ENCODE data around the gene THAP10. TPM values are rescaled to one million over a fixed set of nuclear protein-coding genes. Genes with fewer than 3 reads are reported as not detected.

THAP10 gene
- total and polyA plus RNA-seq, 5 donors, result 1.8 to 4.9 (median 4.1) TPM

DNA sequence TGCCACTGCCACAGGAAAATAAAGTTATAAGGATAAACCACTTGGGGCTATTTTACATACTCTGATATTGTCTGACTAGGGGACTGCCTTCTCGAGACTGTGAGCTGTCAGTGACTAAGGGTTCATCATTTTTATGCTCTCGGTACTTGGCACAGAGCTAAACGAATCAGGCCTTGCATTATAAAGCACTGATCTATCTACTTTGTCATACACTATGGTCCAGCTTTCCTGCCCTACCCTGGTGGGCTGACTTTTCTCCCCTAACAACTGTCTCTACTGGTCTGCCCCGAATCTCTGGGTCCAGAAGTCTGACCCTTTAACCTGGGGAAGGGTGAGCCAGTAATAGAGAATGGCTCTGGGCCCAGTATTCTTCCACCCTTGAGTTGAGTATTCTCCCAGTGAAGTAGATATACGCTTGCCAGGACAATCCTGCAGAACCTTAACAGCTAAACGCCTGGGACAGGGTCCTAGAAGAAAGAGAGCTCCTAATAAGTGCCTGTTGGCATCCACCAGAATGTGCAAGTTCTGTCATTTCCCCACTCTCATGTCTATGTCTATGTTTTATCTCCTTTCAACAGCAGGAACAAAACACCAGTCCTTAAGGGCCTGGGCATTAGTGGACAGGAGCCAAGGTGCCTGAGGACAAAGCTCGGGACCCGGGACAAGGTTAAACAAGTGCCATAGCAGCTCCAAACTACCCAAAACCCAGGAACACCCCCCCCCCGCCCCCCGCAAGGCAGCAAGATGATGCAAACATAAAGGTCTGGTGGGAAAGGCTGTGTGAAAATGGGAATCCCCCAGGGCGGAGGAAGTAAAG lies 39.5 kb downstream of the THAP10 start:
- peaks cover 9% of the 10 kb centered on the region for H3K4me1 ChIP-seq (ENCODE audit: control insufficient read depth, insufficient read depth, low read length)
- intact Hi-C loops (cut with DNase I), result no loop called here
- peak overlapping the region; percentile 83 for H3K4me3 ChIP-seq (ENCODE audit: low read length)
- no peaks in the 10 kb centered on the region for H3K27me3 ChIP-seq (ENCODE audit: control insufficient read depth, insufficient read depth)
- DNase-seq, result peak in 2 of 3 donors; percentile 57 to 73
- 35% methylated on average over 11 of the region's 11 CpGs for WGBS
- H3K27ac ChIP-seq (ENCODE audit: low read length), result peak overlapping the region; percentile 82
- ATAC-seq, result peak in 1 of 2 donors; percentile 9
- no peaks in the 10 kb centered on the region for H3K9me3 ChIP-seq (ENCODE audit: control insufficient read depth, low read length)

DNA sequence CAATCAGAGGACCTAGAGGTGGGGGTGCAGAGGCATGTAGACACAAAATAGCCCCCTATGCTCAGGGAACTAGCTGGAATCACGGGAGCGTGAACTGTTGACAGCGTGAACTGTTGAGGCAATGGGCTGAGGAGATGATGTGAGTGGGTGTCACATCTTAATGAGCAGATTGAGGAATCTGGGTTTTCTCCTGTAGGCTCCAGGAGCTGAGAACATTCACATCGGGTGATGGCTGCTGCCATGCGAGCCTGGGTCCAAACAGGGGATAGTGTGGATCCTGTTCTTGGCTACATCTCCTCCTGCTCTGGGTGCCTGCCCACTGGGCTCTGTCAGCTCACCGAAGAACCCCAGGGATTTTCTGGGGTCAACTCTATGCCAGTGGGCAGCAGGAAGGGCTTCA lies 40.3 kb downstream of the THAP10 start:
- H3K9me3 ChIP-seq (ENCODE audit: control insufficient read depth, low read length), result no peaks in the 10 kb centered on the region
- H3K4me3 ChIP-seq (ENCODE audit: low read length), result peak overlapping the region; percentile 83
- peaks cover 9% of the 10 kb centered on the region for H3K4me1 ChIP-seq (ENCODE audit: control insufficient read depth, insufficient read depth, low read length)
- DNase-seq (peak in 2 of 3 donors; percentile 60 to 61), ATAC-seq (no peak)
- 79% methylated on average over 6 of the region's 6 CpGs for WGBS
- H3K27me3 ChIP-seq (ENCODE audit: control insufficient read depth, insufficient read depth), result no peaks in the 10 kb centered on the region
- intact Hi-C loops (cut with DNase I), result no loop called here
- peak overlapping the region; percentile 82 for H3K27ac ChIP-seq (ENCODE audit: low read length)

DNA sequence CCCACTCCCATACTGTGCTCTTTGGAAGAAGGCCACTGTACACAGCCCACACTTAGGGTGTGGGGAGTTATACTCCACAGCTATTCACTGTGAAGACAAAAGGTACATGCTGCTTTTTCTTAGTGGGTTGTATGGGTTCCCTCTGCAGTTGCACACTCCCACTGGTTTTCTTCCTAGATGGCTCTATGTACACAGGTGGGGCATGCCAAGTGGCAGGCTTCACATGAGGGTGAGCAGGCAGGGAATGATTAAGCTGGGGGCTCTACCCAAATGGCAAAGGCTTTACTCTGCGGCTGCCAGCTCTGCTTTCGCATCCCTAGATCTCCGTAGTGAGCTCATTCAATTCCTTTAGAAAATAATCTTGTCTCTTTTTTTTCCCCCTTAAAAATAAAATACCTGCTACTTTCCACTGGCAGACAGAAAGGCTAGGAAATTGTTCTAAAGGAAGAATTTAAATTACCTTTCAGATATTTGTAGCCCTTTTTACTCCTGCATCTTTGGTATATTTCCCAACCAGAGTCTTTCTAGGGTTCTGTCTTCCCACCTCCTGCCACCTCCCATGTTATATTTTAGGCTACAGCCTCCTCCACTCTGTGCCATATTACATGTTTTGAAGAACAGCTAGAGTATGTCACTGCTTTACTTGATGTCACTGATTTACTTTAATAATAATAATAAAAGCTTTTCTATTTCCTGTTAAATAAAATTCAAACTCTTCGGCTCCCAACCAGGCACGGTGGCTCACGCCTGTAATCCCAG lies 46.5 kb downstream of the THAP10 start:
- no peak for DNase-seq
- H3K4me1 ChIP-seq (ENCODE audit: control insufficient read depth, insufficient read depth, low read length), result peaks cover 2% of the 10 kb centered on the region
- H3K27ac ChIP-seq (ENCODE audit: low read length), result no peak overlapping the region
- H3K4me3 ChIP-seq (ENCODE audit: low read length), result no peak overlapping the region
- no peaks in the 10 kb centered on the region for H3K9me3 ChIP-seq (ENCODE audit: control insufficient read depth, low read length)
- no peak for ATAC-seq
- no peaks in the 10 kb centered on the region for H3K27me3 ChIP-seq (ENCODE audit: control insufficient read depth, insufficient read depth)
- WGBS, result 94% methylated on average over 6 of the region's 6 CpGs
- intact Hi-C loops (cut with DNase I), result no loop called here

DNA sequence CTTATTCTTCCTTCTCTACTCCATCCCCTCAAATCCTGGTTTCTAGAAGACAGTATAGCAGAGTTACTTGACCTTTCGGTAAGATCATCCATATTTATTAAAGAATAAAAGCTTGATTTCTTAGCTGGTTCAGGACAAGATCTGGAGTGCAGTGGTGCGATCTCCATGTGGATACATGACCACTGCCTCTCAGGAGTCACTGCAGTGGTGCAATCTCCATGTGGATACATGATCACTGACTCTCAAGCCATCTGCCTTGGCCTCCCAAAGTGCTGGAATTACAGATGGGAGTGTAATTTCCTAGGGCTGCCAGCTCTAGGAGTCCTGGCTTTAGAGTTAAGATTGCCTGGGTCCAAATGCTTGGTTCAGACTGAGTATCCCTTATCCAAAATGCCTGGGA lies 54.8 kb downstream of the THAP10 start:
- Histone ChIP-seq H3K27me3 (ENCODE audit: control insufficient read depth, insufficient read depth) (no peaks in the 10 kb centered on the region), H3K4me3 (ENCODE audit: low read length) (no peak overlapping the region), H3K27ac (ENCODE audit: low read length) (no peak overlapping the region), H3K4me1 (ENCODE audit: control insufficient read depth, insufficient read depth, low read length) (peaks cover 8% of the 10 kb centered on the region), H3K9me3 (ENCODE audit: control insufficient read depth, low read length) (no peaks in the 10 kb centered on the region)
- 98% methylated on average over 2 of the region's 2 CpGs for WGBS
- no peak for ATAC-seq
- intact Hi-C loops (cut with DNase I), result no loop called here
- DNase-seq, result no peak

DNA sequence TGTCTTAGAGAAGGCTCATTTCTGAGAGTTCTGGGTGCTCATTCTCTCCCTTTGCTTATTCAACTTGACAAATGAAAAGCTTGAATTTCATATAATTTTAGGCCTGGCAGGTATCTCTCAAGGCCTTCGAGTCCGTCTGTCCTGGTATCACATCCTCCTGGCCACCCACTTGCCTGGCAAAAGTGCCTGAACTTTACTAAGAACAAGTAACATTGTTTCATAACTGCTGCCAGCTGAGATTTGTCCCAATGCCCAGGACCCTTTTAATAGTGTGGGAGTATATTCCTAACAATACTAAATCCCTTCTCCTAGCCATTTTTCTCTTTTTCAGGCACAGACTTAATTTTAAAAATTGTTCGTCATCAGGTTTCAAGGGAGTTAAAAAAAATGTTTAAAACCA lies 56.4 kb downstream of the THAP10 start:
- H3K27me3 ChIP-seq (ENCODE audit: control insufficient read depth, insufficient read depth), result no peaks in the 10 kb centered on the region
- ATAC-seq (peak; percentile 13 to 33), DNase-seq (peak in 1 of 3 donors; percentile 81)
- no peaks in the 10 kb centered on the region for H3K9me3 ChIP-seq (ENCODE audit: control insufficient read depth, low read length)
- WGBS, result 63% methylated on average over 3 of the region's 3 CpGs
- peaks cover 8% of the 10 kb centered on the region for H3K4me1 ChIP-seq (ENCODE audit: control insufficient read depth, insufficient read depth, low read length)
- intact Hi-C loops (cut with DNase I), result no loop called here
- H3K27ac ChIP-seq (ENCODE audit: low read length), result peak overlapping the region; percentile 86
- H3K4me3 ChIP-seq (ENCODE audit: low read length), result no peak overlapping the region

DNA sequence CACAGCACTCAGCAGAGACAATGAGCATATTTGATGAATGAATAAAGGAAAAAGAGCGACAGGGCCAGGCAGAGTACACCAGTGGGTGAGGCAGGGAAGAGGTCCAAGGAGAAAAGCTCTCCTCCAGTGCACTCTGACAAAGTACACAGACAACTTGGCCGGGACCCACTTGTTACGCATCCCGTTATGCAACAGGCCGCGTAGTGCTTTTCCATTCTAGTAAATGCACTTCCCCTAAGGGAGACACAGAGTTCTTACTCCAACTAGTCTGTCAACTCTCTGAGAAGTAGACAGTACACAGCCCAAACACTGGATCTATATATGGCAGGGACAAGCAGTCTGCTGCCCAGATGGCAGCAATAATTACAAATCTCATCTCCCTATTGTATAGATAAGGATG lies 56.8 kb downstream of the THAP10 start:
- WGBS, result 69% methylated on average over 6 of the region's 6 CpGs
- H3K27me3 ChIP-seq (ENCODE audit: control insufficient read depth, insufficient read depth), result no peaks in the 10 kb centered on the region
- H3K4me3 ChIP-seq (ENCODE audit: low read length), result no peak overlapping the region
- DNase-seq, result peak; percentile 89 to 97 (median 90)
- H3K27ac ChIP-seq (ENCODE audit: low read length), result peak overlapping the region; percentile 86
- ATAC-seq, result peak; percentile 89 to 93
- peaks cover 8% of the 10 kb centered on the region for H3K4me1 ChIP-seq (ENCODE audit: control insufficient read depth, insufficient read depth, low read length)
- intact Hi-C loops (cut with DNase I), result no loop called here
- no peaks in the 10 kb centered on the region for H3K9me3 ChIP-seq (ENCODE audit: control insufficient read depth, low read length)

DNA sequence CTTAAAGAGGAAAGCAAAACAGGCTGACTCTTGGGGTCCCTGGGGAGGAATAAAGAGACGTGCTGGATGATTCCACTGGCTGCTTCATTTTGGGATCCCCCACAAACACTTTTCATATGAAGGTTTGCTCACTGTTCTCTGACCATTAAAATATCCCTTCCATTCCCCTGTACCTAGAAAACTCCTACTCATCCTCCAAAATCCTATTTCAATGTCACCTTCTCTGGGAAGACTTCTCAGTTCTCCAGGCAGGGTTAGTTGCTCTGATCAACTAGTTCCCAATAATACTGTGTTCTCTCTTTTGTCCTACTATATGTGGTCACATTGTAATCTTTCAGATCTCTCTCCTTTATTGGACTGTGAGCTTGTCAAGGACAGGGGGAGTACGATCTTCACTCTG lies 57.2 kb downstream of the THAP10 start:
- Histone ChIP-seq H3K27ac (ENCODE audit: low read length) (no peak overlapping the region), H3K9me3 (ENCODE audit: control insufficient read depth, low read length) (no peaks in the 10 kb centered on the region), H3K4me1 (ENCODE audit: control insufficient read depth, insufficient read depth, low read length) (peaks cover 8% of the 10 kb centered on the region), H3K27me3 (ENCODE audit: control insufficient read depth, insufficient read depth) (no peaks in the 10 kb centered on the region), H3K4me3 (ENCODE audit: low read length) (no peak overlapping the region)
- intact Hi-C loops (cut with DNase I), result no loop called here
- WGBS, result 75% methylated on average over 2 of the region's 2 CpGs
- DNase-seq, result no peak
- ATAC-seq, result no peak

DNA sequence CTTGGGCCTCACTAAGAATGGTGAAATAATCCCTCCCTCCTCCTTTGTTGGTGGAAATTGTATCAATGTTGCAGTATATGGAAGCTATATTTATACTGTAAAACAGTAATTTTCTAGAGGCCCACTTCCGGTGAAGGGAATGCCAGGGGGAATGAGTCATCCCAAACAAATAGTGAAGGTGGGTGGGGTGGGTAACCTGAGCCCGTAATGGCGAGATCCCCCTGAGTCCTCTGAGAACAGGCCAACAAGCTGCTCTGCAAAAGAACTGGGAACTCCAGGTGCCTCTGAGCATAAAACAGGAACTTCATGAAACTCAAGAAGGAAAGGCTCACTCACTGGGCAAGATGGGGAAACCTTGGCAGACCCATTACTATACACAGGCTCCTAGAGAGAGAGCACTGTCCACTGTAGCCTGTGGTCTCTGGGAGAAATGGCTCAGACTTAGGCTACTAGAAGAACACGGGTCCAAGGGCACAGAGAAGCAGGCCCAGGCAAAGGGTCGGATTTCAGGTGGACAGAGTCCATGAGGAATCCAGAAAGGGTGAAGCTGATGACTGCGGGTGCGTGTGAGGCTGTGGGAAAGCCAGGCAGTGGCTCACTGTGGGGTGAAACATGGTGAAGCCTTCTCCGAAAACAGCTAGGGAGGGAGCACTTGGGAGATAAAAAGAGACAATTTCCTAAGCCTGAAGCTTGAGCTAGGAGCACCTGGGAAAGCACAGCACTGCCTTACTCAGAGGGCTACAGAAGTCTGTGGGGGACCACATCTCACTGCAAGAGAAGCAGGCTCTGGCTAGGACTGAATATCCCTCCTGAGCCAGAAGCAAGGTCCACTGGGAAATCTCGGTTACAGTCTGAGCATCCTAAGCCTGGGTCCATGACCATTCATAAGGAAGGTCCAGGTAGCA lies 58.1 kb downstream of the THAP10 start:
- H3K27me3 ChIP-seq (ENCODE audit: control insufficient read depth, insufficient read depth), result no peaks in the 10 kb centered on the region
- intact Hi-C loops (cut with DNase I), result no loop called here
- H3K9me3 ChIP-seq (ENCODE audit: control insufficient read depth, low read length), result no peaks in the 10 kb centered on the region
- H3K4me3 ChIP-seq (ENCODE audit: low read length), result no peak overlapping the region
- 69% methylated on average over 9 of the region's 9 CpGs for WGBS
- H3K27ac ChIP-seq (ENCODE audit: low read length), result peak overlapping the region; percentile 9
- DNase-seq, result no peak
- ATAC-seq, result no peak
- H3K4me1 ChIP-seq (ENCODE audit: control insufficient read depth, insufficient read depth, low read length), result peaks cover 8% of the 10 kb centered on the region

DNA sequence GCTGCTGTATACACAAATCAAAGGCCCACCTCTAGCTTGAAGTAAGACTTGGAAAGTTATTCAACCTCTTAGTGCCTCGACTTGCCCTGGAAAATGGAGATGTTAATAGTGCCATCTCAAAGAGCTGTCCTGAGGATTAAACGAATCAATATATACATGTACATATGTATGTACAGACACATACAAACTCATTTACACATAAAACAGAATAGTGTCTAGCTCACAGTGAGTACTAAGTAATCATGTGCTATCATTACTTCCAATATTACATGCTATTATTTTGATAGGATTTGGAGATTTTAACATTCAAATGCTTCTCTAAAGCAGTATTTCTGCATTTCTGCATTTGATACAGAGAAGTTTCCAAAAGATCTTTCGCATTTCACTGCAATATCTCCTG lies 58.8 kb downstream of the THAP10 start:
- intact Hi-C loops (cut with DNase I), result no loop called here
- Histone ChIP-seq H3K27ac (ENCODE audit: low read length) (no peak overlapping the region), H3K9me3 (ENCODE audit: control insufficient read depth, low read length) (no peaks in the 10 kb centered on the region), H3K27me3 (ENCODE audit: control insufficient read depth, insufficient read depth) (no peaks in the 10 kb centered on the region), H3K4me3 (ENCODE audit: low read length) (no peak overlapping the region), H3K4me1 (ENCODE audit: control insufficient read depth, insufficient read depth, low read length) (peaks cover 8% of the 10 kb centered on the region)
- ATAC-seq, result no peak
- DNase-seq, result no peak
- 91% methylated on average over 3 of the region's 3 CpGs for WGBS

DNA sequence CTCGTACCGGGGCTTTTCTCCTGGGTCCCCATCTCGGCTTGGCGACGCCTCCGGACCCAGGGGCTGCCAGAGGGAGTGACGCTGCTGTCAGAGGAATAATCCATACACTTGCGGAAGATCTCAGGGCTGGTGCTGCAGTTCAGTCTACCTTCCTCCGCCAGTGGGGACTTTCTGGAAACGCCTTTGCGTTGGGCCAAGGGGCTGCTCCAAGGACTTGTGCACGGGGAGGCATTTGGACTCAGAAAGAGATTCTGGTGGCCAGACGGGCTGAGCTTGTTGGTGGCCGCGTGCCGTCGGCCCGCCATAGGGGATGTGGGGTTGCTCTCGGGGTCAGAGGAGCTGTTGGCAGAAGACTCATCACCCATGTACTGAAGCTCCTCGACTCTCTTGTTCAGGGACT lies 60.1 kb downstream of the THAP10 start:
- ATAC-seq, result no peak
- DNase-seq, result no peak
- Histone ChIP-seq H3K27me3 (ENCODE audit: control insufficient read depth, insufficient read depth) (no peaks in the 10 kb centered on the region), H3K4me1 (ENCODE audit: control insufficient read depth, insufficient read depth, low read length) (peaks cover 8% of the 10 kb centered on the region), H3K9me3 (ENCODE audit: control insufficient read depth, low read length) (no peaks in the 10 kb centered on the region), H3K27ac (ENCODE audit: low read length) (no peak overlapping the region), H3K4me3 (ENCODE audit: low read length) (no peak overlapping the region)
- 97% methylated on average over 20 of the region's 20 CpGs for WGBS
- intact Hi-C loops (cut with DNase I), result no loop called here

Data from right cardiac atrium (tissue), 5 donors.